KBM-7 (cell line): ENCODE measurements around the gene PLCD3.

Source experiments
- DNase-seq: peaks from one replicate; pipeline ENCODE4 v3.0.0-alpha.2; 2015
- in situ Hi-C: fragments of 300-500 bp; cut with MboI; formaldehyde crosslinking; loops from 2 replicates; pipeline ENCODE4 v1.14.3; 2020; ENCODE audit warnings: low sequenced_read_pairs, low pct_unique_long_range_greater_than_20kb, mixed read lengths

PLCD3 gene

GRCh38 chr17:45107293-45108010 is 24.9 kb downstream of the PLCD3 start:
- DNase-seq = no peak
- in situ Hi-C loops = loop anchor here (25.0 kb wide), 1 partner anchor 195 kb away; the partner anchor contains the start of gene GFAP

- in situ Hi-C loops = loop anchor here (25.0 kb wide), 1 partner anchor 194 kb away; the partner anchor contains the start of gene GFAP
- DNase-seq = no peak
Measured at GRCh38 chr17:45106582-45106981, 25.7 kb downstream of the PLCD3 start.

- DNase-seq = no peak
- in situ Hi-C loops = loop anchor here (25.0 kb wide), 1 partner anchor 194 kb away; the partner anchor contains the start of gene GFAP
Measured at GRCh38 chr17:45106096-45106495, 26.2 kb downstream of the PLCD3 start.

- no peak for DNase-seq
- in situ Hi-C loops = loop anchor here (25.0 kb wide), 1 partner anchor 193 kb away; the partner anchor contains the start of gene GFAP
Measured at GRCh38 chr17:45104907-45105624, 27.2 kb downstream of the PLCD3 start.

- in situ Hi-C loops = loop anchor here (25.0 kb wide), 1 partner anchor 192 kb away; the partner anchor contains the start of gene GFAP
Measured at GRCh38 chr17:45104497-45104896, 27.8 kb downstream of the PLCD3 start.

GRCh38 chr17:45104029-45104428 is 28.3 kb downstream of the PLCD3 start:
- no peak for DNase-seq
- in situ Hi-C loops = loop anchor here (25.0 kb wide), 1 partner anchor 192 kb away; the partner anchor contains the start of gene GFAP

More at GRCh38 chr17:45104497-45104896, 27.8 kb downstream of the PLCD3 start:
- DNase-seq = no peak

- in situ Hi-C loops = loop anchor here (25.0 kb wide), 1 partner anchor 191 kb away; the partner anchor contains the start of gene GFAP
- DNase-seq = no peak
Measured at GRCh38 chr17:45103269-45103795, 29.0 kb downstream of the PLCD3 start.

- in situ Hi-C loops = loop anchor here (25.0 kb wide), 1 partner anchor 191 kb away; the partner anchor contains the start of gene GFAP
- no peak for DNase-seq
Measured at GRCh38 chr17:45102856-45103255, 29.5 kb downstream of the PLCD3 start.

- in situ Hi-C loops = loop anchor here (25.0 kb wide), 1 partner anchor 190 kb away; the partner anchor contains the start of gene GFAP
- DNase-seq = no peak
Measured at GRCh38 chr17:45101883-45102811, 30.2 kb downstream of the PLCD3 start.

- no peak for DNase-seq
- in situ Hi-C loops = loop anchor here (25.0 kb wide), 1 partner anchor 189 kb away; the partner anchor contains the start of gene GFAP
Measured at GRCh38 chr17:45101546-45101882, 30.8 kb downstream of the PLCD3 start.

- in situ Hi-C loops = no loop called here
- DNase-seq = peak; percentile 78
Measured at GRCh38 chr17:45098869-45099616, 33.3 kb downstream of the PLCD3 start.

- in situ Hi-C loops = no loop called here
Measured at GRCh38 chr17:45098081-45098868, 34.0 kb downstream of the PLCD3 start.

GRCh38 chr17:45096926-45097325 is 35.4 kb downstream of the PLCD3 start:
- no peak for DNase-seq
- in situ Hi-C loops = no loop called here

More at GRCh38 chr17:45098081-45098868, 34.0 kb downstream of the PLCD3 start:
- DNase-seq = no peak

- in situ Hi-C loops = no loop called here
- peak; percentile 57 for DNase-seq
Measured at GRCh38 chr17:45096141-45096540, 36.2 kb downstream of the PLCD3 start.

- in situ Hi-C loops = no loop called here
- DNase-seq = no peak
Measured at GRCh38 chr17:45093444-45094110, 38.7 kb downstream of the PLCD3 start.

- DNase-seq = no peak
- in situ Hi-C loops = no loop called here
Measured at GRCh38 chr17:45092911-45093430, 39.3 kb downstream of the PLCD3 start.
